ENCODE results near the gene ADRM1.

ADRM1 gene

DNA sequence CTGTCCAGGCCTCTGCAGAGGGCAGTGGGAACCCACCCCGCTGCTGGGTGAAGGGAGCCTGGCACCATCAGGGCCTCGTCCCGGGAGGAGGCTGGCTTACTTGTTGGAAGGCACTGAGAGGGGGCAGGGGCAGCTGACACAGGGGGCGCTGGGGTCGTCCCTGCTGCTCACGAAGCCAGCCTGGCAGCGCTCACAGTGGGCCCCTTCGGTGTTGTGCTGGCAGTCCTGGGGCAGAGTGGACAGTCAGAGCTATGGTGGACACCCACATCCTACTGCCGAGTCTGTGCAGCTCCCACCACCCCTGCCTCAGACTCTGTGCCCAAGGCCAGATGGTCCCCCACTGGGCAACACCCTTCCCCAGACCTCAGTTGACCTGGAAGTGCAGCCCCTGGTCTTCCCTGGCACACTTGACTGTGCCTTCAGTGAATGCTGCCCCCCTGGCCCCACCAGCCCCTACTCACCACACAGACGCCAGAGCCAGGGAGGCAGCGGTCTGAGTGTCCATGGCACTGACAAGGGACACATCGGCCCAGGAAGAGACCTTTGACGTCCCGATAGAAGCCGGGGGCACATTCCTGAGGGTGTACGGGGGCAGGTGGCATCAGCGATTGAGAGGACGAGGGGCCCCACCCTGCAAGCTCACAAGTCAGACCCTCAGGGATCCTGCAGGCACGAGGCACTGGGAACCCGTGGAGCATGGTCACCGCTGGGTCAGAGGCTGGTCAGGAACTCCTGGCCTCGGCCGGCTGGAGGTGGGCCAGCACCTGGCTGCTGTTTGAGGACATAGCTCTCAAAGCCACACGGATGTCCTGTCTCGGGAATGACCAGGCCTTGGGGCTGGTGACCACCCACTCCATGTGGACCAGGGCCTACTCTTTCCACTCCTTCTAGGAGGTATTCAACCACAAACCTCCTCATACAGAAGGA, 21.4 kb downstream of the ADRM1 start:
- no peak for DNase-seq (ENCODE audit: low read depth)

DNA sequence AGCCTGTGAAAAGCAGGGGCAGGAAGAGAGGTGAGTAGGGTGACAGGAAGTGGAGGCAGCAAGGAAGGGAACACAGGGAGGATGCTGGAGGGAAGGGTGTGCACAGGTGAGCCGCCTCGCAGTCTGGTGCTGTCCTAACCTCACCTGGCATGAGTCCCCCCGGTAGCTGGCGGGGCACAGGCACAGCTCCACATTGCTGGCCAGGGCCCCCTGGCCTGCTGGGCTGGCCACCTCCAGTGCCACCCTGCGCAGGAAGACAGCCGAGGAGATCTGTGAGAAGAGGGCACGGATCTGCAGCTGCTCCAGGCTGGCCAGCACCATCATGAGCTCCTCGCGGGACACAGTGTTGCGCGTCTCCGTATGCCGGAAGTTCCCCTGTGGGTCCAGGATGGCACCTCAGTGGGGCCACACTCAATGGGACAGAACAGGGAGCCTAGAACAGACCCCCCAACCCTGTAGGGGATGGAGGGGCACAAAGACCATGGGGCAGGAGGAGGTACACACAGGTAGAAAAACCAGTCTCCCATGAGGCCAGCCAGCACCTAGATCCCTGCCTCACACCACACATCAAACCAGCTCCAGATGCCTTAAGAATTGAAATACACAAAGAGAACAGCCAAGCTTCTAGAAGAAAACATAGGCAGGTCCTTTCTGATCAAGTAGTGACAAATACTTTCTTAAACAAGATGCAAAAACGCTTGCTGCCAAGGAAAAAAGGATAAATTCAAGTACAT, 22.5 kb downstream of the ADRM1 start:
- no peak for DNase-seq (ENCODE audit: low read depth)

DNA sequence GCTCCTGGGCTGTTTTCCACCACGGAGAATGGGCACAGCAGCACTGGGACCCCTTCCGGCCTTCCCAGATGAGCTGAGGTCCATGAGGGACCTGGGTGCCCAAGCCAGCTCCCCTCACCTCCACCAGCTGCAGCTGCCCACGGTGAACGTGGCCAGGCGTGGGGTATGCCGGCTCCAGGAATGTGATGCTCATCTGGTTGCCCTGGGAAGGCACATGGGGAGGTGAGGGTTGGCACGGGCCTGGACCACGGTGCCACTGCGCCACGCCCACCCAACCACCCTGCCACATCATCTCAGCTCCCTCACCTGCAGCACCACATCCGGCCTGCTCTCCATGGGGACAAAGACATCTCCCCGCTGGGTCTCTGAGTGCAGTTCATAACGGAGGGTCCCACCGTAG, 23.8 kb downstream of the ADRM1 start:
- no peak for DNase-seq (ENCODE audit: low read depth)

DNA sequence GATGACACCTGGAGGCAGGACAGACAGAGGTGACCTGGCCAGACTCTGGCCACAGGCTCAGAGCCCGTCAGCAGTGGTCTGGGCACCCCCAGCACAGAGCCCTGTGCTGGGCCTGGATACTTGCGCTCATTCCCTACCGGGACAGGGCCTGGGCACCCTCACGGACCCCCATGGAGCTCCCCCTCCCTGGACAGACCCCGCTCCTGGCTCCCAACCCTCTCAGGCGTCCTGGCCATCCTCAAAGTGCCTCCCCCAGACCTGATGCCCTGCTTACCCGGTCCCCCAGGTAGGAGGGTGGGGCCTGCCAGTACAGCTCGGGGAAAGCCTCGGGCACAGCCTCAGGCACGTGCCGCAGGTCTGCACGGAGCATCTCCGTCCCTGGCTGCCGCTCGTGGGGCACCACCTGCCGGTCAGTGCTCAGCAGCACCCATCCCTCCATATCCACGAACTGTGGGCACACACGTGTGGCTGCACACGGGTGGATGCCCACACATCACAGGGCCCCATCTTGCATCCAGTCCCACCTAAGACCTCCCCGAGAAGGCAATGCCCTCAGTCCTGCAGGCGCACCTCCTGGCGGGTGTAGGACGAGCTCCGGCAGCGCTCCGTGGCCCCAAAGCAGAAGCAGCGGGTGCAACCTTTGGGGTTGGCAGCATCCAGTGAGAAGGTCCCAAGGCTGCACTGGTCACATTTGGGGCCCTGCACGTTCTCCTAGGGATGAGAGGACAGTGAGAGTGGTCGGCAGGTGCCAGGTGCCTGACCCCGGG, 24.3 kb downstream of the ADRM1 start:
- DNase-seq (ENCODE audit: low read depth): no peak

DNA sequence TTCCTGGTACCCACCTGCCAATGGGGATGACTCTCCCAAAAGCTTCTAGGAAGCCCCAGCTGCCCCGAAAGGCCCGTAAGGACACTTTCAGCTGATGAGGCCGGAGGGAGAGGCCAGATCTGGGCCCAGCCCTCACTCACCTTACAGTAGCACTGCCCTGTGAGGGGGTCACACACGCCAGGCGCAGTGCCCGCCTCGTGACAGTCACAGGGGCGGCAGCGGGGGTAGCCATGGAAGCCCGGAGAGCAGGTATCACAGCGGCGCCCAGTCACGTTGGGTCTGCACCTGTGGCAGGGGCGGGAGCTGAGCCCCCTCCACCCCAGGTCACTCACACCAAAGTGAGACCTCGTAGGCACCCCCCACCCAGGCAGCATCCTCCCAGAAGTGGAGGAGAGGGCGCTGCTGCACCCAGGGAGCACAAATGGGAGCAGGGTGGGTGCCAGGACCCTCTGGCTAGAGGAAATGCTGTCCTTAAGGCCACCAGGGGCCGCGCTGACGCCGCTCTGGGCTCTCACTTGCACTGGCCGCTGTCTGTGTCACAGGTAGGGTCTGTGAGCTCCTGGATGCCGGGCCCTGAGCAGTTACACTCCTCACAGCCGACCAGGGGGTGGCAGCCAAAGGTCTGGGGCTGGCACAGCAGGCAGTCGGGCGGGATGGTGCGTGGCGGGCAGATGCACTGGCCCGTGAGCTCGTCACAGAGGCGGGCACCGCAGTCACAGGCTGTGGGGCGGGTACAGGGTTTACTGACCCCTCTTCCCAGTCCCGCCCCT, 25.1 kb downstream of the ADRM1 start:
- no peak for DNase-seq (ENCODE audit: low read depth)

DNA sequence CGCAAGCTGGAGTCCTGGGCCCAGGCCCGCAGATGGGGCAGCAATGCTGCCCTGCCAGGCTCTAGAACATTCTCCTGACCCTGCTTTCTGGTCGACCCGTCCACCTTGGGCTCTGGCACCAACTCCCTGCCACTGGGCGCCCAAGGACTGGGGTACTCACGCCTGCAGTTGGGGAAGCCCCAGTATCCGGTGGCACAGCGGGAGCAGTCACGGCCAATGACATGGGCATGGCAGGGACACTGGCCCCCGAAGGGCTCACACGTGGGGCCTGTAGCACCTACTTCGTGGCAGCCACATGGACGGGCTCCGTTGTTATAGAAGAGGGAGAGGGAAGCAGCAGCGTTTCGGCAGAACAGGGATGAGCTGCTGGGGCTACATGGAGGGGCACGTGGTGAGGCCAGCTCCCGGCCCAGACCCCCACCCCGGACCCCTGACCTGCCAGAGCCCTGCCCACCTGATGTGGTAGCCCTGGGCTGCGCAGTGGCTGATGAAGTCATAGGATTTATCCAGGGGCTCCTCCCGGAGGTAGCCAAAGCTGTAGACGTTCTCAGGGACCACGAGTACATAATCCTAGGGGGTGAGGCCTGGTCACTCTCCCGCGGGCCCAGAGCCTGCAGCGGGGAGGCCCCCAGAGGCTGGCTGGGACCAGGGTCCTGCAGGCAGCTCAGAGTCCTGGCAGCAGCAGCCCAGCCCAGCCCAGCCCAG, 26.0 kb downstream of the ADRM1 start:
- no peak for DNase-seq (ENCODE audit: low read depth)

DNA sequence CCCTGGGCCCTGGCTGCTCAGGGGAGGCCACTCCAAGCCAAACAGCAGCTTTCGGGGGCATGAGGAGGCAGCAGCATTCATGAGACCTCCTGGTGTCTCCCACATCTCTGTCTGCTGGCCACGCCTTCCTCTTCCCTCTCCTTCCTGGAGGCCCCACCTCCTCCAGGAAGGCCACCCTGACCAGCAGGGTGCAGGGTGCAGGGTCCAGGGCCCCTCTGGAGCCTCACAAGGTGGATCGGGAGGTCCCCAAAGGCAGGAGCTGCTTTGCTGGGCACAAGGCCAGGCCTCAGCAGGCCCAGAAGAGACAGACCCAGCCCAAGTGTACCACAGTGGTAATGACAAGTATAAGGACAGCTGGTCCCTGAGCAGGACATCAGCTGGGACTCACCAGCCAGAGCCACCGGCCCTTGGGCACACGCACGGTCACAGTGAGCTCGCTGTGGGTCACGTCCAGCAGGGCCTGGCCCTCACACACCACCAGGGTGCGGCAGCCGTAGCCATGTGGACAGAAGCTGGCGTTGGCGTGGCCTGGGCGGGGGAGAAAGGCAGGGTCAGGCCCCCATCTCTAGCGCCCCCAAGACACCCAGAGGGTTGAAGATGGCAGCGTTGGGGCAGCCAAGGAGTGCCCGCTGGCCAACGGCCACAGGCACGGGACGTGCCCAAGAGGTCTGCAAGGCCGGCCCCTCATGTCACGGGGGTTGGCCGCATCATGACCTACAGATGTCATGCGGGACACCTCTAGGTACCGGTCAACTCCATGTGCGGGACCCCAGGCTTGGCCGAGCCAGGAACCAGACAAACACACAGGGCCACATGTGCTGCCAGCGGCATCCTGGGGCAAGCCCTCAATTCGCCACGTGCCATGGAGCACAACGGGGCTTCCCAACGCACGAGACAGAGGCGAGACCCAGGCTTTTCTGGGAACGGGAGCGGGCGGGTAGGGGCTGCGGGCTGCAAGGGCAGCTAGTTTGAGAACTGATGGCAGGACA, 26.9 kb downstream of the ADRM1 start:
- no peak for DNase-seq (ENCODE audit: low read depth)

DNA sequence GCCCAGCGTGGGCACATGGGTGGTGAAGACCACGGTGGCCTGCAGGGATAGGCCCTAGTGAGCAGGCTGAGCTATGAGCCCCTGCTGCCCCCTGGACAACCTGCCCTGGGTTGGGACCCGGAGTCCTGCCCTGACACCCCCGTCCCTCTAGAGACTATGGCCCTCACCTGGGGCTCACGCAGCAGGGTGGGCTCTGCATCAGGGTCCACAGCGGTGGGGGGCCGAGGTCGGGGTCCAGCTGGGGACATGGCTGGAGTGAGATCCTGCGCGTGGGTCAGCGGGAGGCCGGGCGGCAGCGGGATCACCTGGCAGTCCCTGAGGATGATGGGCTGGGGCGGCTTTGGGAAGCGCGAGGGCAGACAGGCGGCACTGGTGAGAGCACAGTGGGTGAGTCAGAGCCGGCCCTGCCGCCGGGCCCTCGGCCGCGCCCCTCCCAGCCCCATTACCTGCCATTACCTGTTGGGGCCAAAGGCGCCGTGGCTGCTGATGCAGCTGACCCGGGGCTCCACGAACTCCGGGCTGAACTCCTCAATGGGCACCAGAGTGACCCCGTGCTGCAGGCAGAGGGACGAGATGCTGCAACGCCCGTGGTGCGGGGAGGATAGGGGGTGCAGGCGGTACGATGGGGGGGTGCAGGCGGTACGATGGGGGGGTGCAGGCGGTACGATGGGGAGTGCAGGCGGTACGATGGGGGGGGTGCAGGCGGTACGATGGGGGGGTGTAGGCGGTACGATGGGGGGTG, 27.9 kb downstream of the ADRM1 start:
- no peak for DNase-seq (ENCODE audit: low read depth)

DNA sequence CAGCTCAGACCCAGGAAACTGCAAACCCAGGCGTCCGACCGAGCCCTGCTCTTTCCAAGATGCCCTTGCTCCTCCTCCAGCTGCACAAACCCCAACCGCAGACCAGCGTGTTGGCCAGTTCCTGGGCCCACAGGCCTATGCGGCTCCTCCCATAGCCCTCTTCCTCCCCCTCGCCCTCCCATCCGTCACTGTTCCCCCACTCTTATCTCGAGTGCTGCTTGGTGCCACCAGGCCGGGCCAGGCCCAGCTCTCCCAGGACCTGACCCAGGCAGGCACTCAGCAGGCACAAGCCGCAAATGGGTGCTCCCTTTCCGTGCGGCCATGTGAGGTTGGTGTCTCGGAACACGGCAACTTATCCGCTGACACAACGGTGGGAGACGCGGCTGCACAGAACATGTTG, 28.6 kb downstream of the ADRM1 start:
- no peak for DNase-seq (ENCODE audit: low read depth)

DNA sequence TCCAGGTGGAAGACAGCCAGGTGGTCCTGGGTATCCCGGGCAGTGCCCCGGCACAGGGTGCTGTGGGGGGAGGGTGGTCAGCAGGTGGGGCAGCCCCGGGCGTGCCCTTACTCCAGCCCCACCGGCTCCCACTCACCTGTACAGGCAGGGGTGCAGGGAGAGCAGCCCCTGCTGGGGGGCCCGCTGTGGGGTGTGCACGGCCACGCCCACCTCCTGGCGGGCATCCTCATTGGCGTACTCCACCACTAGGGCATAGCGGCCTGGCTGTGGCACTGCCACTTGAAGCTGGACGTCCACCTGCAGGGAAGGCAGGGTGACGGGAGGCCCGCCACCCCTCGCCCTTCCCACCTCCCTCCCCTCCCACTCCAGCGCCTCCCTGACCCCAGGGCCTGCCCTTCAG, 29.6 kb downstream of the ADRM1 start:
- no peak for DNase-seq (ENCODE audit: low read depth)

DNA sequence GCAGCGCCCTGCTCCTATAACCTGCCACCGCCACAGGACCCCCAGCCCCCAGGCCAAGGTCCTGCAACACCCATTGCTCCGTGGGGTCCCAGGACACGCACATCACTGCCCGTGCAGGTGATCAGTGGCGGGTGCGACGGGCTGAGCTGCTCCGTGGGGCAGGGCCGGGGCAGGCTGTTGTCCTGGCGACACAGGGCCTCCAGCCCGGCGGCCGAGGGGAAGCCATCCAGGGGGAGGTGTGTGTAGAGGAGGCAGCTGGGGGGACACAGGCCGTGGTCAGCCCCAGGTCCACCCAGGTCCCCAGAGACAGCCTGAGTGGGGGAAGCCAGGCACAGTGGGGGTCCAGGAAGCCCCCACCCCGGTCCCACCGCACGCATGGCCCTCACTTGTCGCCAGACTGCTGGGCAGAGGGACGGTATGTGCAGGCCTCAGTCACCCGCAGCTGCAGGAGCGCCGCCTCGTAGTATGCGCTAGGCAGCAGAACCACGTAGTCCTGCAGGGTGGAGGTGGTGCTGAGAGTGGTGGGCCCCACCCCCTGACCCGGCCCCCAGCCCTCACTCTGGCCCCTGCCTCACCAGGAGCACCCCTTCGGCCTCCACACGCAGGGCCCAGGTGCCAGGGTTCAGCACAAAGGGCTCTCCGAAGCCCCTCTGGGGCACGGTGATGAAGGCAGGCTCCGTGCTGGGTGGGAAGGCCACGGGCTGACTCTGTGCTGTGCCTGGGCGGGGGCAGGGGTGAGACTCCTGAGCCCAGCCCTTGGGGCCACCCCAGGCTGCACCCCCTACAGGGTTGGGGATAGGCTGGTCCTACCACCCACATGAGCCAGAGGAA, 30.4 kb downstream of the ADRM1 start:
- no peak for DNase-seq (ENCODE audit: low read depth)

DNA sequence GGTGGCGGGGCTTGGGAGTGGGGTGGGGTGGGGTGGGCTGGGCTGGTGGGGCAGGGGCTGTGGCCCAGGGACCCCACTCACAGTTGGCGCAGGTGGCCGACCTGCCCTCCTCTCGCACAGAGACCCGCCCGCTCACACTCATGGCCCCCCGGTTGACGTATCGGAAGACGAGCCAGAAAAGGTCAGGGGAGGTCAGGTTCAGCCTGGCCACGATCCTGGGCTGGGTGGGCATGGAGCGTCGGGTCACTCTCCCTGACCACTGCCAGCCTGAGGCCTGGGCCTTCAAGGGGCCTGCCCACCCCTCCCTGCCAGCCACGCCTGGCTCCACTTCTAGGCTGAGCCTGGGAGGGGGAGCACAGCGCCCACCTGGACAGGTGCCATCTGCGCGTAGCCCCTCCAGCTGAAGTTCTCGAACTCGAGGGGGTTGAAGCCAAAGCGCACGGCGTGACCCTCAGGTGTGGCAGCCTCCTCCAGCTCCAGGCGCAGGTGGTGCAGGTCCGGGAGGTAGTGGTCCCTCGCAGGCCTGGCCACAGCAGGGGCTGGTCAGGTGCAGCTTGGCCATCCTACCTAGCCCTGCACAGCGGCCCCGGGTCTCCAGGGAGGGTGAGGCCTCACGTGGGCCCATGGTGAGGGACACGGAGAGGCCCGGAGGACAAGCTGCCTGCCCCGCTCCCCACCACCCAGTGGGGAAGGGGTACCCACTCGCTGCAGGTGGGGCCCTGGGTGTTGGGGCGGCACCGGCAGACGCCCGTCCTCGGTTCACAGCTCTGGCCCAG, 31.2 kb downstream of the ADRM1 start:
- no peak for DNase-seq (ENCODE audit: low read depth)

DNA sequence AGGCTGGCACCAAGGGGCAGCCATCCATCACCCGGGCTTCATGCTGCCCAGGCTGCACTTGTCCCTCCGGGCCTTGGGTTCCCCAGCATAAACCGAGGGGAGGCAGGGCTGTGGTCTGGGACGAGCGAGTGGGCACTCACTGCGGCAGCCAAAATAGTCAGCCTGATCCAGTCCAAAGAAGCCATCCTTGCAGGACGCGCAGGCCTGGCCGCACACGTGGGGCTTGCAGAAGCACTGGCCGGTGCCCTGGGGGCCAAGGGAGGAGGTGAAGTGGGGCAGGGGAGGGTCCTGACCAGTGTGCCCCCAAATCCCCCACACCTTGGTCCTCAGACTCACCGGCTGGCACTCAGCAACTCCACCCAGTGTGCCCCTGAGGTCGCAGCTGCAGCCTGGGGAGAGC, 32.1 kb downstream of the ADRM1 start:
- no peak for DNase-seq (ENCODE audit: low read depth)

DNA sequence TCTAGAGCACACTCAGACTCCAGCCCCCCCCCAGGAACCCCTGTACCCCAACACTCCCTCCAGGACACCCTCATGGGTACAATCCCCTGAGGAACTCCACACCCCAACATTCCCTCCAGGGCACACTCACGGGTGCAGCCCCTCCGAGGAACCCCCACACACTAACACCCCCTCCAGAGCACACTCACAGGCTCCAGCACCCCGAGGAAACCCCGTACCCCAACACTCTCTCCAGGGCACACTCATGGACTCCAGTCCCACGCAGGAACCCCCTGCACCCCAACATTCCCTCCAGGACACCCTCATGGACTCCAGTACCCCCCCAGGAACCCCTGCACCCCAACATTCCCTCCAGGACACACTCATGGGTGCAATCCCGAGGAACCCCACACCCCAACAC, 32.7 kb downstream of the ADRM1 start:
- DNase-seq (ENCODE audit: low read depth): no peak

DNA sequence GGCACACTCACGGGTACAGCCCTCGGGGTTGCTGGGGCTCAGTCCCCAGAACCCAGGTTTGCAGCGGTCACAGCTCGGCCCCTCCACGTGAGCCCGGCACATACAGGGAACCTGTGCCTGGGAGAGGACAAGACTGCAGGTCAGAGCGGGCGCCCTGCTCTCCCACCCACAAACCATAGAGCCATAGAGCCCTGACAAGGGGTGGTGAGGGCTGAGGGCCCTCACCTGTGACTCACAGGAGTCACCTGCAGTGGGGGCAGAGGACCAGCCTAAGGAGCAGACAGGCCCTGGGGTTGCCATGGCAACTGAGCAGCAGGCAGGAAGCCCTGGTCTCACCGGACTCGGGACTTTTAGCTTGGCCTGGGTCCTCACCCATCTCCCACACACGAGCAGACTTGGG, 33.5 kb downstream of the ADRM1 start:
- DNase-seq (ENCODE audit: low read depth): no peak

DNA sequence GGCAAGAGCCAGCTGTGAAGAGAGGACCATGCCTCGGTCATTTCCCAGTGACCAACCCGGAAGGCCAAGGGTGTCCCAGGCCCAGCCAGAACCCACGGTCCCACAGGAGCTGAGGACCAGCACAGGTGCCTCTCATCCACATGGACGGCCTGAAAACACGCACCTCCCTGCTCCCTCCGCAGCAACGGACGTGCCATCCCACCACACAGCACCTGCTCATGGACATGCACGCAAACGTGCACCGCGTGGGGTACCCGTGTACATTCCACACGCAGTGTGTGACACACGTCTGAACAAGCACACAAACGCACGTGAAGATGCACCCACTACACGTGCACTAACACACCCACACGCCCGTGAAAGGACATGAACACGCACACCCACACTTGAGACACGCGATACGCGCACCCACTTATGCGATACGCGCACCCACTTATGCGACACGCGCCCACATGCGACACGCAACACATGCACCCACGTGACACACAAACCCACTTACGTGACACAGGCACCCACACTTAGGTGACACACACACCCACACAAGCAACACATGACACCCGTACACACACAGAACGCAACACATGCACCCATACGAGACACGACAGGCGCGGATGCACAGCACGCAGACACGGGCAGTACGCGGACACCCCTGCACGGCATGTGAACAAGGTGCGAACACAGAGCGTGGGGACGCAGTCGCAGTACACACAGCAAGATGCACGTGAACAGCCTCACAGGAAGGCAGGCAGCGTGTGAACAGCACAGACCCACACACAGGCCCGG, 34.2 kb downstream of the ADRM1 start:
- DNase-seq (ENCODE audit: low read depth): no peak
